Measurements from ENCODE around the gene ARFGEF3.

DNA sequence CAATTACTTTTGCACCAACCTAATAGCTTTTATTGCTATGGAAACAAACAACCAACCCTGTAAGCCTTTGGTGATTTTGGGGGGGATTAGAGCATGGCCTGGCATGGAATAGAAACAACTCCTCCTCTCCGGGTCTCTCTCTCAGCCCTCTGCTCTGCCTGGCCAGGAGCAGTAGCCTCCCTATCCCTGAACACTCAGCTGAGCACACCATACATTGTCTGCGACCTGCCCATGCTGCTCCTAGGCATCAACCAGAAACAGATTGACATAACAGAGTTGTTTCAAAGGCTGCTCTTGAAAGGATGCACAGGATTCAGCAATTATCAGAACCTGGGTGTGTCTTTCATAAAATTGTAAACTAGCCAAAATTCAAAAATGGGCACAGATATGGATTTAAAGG, 186.1 kb downstream of the ARFGEF3 start:
- no peak for TF ChIP-seq POLR2AphosphoS5 (IDR thresholded peaks at IDR 0.05; ENCODE audit: low read depth, low read length)
- no peak for TF ChIP-seq RAD21 (IDR thresholded peaks at IDR 0.05; ENCODE audit: low read length)
